Measurements from ENCODE around the gene FADS6.

FADS6 gene

DNA sequence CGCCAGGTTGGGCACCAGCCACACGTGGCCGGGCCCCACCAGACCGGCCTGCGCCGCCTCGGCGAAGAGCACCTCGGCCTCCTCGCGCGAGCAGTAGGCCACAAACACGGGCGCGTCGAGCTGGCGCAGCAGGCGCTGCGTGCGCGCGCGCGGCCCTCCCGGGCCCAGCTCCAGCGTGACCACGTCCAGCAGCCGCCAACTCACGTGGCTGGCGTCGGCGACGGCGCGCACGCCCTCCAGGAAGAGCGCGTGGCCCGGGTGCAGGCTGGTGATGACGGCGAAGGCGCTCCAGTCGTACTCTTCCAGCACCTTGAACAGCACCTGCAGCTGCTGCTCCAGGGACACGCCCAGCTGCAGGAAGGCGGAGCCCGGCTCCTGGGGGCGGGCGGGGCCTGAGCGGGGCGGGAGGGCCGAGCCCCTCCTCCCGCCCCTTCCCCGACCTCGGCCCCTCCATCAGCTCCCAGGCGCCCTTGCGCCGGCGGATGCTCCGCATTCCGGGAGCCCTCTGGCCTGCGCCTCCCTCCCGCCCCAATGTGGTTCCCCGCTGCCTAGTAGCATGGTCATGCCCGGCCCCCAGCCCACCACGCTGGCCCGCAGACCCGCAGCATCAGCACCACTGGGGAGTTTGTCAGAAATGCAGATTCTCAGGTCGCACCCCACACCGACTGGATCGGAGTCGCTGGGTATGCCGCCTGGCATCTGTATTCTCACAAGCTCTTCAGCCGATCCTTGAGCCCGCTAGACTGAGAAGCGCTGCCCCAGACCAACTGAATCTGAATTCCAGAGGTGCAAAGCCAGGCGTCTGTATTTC is 41.0 kb downstream of the FADS6 start:
- DNase-seq = no peak

DNA sequence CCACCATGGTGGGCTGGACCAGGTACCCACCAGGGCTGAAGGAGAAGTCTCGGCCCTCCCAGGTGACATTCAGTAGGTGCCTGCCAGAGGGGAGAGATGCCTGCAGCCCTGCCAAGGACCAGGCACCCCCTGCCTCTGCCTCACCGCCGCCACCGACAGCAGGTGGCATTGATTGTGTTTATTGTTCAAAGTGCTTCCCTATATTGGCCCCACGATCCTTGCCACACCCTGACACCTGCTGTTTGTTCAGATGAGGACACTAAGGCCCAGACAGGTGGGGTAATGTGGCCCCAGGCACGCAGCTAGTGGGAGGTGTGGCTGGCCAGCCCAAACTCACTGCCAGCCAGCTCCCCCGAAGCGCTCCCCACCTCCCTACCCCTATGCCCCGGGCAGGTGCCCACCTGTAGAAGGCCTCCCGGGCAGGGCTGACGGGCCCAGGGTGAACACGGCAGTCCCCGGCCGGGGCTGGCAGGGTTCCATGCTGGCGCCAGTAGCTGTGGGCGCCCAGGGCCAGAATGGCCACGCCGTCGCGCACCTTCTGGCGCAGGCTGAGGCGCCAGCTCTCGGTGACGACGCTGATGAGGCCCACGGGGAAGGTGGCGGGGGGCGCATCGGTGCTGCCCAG is 41.7 kb downstream of the FADS6 start:
- DNase-seq = no peak

DNA sequence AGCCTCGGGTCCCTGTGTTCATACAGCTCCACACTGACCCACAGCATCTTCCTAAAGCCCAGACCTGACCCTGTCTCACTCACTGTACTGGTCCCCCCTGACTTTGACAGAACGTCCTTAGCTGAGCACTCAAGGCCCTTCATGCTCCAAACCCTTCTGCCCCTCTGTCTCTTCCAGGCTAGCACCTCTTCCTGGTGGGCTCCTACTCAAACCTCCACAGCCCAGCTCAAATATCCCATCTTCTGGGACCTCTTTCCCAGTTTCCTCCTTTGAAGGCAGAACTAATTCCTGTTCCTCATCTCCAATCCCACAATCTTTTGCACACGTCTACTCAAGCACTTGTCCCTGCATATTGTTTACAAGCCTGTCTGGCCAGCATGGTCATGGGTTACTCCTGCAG is 42.5 kb downstream of the FADS6 start:
- DNase-seq = no peak

DNA sequence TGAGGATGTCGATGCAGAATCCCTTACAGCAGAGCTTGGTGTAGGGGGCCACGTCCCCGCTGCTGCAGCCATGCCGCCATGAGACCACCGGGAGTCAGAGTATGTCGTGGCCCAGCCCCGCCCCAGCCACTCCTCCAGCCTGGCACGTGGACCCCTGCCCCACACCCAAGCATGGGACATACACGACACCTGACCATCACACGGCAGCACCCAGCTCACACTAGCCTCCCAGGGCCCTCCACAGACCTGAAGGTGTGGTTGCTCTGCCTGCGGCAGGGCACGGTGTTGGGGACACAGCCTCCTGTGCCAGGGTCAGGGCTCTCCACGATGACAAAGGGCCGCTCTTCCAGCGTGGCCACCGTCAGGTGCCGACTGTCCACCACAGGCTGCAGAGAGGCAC is 43.1 kb downstream of the FADS6 start:
- DNase-seq = no peak

DNA sequence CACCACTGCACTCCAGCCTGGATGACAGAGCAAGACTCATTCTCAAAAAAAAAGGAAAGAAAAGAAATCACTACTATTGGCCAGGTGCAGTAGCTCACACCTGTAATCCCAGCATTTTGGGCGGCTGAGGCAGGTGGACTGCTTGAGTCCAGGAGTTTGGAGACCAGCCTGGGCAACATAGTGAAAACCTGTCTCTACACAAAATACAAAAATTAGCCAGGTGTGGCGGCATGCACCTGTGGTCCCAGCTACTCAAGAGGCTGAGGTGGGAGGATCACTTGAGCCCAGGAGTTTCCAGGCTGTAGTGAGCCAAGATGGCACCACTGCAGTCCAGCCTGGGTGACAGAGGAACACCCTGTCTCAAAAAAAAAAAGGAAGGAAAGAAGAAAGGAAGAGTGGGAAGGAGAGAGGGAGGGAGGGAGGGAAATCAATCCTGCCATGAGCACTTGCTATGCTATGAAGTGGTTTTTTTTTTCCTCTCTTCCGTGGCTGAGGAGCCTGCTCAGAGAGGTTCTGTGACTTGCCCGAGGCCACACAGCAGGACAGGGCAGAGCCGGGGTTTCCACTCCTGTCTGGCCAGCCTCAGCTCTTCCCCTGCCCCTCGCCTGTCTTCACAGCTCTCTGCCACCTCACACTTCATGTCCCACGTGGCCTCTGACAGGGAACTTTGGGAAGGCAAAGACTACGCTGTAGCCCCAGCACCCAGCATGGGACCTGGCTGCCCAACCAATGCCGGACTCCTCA is 44.6 kb downstream of the FADS6 start:
- no peak for DNase-seq

DNA sequence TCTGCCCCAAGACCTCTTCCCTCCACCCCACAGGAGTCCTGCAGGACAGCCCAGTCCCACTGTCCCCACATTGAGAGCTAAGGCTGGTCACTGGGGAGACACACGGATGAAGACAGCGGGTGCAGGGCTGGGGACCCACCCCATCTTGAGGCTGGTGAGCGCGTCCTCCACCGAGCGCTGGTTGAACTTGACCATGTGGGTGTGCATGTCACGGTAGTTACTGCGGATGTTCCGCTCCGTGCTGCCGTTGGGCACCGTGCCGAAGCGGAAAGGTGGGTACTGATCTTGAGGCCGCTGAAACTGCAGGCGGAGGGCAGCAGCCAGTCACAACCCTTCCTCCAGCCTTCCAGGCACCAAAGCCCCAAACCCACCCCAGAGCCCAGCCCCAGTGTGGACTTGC is 46.8 kb downstream of the FADS6 start:
- no peak for DNase-seq

DNA sequence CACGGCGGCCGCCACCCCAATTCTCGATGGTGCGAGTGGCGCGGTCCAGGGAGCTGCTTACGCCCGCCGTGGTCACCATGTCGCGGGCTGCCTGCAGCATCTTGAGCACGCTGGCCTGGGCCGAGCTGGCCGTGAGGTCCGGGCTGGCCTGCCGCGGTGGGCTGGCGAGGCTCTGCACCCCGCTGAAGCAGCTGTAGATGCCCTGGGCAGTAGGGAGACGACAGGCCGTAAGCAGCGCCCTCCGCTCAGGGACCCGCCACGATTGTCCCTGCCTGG is 50.1 kb downstream of the FADS6 start:
- no peak for DNase-seq

DNA sequence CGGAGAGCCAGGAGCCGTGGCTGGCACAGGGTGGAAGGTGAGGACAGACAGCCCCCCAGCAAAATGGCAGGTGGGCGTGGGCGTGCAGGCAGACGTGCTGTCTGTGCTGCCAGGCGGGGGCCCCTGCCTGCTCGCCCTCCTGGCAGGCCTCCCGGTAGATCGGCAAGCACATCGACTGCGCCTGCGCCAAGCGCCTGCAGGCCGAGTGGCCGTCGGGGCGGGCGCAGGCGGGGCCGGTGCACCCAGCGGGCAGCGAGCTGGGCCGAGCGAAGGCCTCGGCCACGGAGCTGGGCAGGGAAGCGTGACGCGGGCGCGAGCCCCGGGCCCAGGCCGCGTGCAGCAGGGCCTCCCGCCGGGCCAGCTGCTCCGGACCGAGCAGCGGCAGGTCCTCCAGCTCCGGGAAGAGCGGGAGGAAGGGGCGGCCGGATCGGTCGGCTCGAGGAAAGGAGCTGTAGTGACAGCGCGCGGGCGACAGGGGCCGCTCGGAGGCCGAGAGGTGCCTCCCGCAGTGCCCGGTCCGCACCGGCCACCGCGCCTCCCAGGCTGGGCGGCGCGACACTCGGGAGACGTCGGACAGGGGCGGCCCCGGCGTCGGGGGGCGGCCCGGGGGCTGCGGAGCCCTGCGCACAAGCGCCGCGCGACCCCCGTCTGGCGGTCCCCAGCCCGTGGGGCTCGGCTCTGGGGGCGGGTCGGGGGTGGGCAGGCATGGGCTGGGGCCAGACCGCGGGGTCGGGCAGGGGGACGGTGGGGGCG is 50.7 kb downstream of the FADS6 start:
- peak in 12 of 14 donors; percentile 27 to 89 (median 69) for DNase-seq

DNA sequence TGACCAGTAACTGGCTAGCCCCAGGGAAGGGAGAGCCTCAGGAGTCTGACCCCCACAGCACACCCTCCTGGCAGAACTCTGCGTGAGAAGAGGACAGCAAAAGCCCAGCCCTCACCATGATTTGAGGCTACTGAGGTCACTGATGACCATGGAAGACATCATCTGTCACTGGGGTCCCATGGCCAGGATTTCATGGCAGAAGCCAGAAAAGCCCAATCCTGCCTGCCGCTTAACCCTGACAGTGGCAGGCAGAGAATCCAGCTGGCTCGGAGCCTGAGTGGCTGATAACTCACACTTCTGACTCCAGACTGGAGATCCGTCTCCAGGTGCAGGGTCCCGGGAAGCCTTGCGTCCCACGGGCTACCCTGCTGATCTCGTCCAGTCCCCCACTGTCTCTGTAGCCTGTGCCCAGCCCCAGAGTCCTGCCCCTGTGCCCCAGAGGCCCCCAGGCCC is 51.3 kb downstream of the FADS6 start:
- DNase-seq = peak in 2 of 14 donors; percentile 53 to 66

DNA sequence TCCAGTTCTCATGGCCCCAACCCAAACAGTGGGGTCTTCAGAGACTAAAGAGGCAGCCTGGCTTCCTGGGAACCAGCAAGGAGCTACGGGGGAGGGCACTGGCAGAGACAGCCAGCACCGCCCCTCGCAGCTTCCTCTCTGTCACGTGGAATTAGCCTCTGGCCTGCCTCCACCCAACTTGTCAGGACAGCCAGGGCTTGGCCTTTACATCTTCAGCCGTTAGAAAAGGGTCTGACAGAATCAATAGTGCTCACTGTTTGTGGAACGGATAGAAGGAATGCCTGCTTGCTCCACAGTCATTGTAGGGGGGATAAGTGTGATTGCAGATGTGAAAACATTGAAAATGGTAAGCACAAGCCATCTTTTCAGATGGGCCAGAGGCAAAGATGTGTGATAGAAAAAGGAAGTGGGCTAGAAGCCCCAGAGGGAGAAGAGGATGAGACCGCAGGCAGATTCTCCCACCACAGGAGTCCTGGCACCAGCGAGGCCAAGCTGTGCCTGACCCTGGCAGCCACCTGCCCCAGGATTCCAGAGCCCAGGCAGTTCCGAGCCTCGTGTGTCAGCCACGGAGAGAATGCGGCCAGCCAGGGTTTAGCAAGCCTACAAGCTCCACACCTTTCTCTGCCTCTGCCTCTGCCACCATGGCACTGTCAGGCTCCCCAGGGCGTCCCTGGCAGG is 52.3 kb downstream of the FADS6 start:
- peak in 12 of 14 donors; percentile 6 to 87 (median 58) for DNase-seq

DNA sequence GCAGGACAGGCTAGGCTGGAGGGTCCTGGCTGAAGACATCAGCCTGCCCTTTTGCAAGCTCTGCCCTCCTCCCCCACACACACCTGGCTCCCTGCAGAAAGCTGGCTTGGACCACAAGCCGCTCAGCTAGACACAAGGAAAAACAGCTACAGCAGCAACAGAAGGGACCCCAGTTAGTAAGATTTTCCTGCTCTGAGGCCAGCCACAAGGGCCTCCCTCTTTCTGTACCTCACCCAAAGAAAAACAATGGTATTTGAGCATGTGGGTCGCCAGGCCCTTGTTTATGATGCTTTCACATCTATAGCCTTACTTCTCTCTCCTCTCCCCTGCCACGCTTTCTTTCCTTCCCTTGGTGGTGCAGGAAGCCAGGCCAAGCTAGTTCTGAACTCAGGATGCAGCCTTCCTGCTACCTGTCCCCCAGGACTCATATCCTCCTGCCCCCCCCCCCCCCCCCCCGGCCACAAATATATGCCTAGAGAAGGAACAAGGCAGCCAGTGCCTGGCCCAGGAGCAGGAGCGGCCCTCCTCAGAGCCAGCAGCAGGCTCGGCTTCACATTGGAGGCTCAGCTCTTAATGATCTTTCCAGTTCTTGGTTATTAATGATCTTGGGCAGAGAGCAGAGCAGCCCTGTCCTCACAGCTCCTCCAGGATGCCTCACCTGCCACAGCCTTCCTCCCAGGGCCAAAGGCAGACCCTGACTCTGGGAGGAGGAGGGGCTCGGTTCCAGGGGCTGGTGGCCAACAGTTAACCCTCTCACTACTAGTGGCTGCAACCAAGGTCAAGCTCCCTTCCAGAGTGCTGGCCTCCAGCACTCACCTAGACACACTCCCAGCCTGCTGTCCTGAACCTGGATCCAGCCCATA is 53.2 kb downstream of the FADS6 start:
- peak in 1 of 14 donors; percentile 57 for DNase-seq

DNA sequence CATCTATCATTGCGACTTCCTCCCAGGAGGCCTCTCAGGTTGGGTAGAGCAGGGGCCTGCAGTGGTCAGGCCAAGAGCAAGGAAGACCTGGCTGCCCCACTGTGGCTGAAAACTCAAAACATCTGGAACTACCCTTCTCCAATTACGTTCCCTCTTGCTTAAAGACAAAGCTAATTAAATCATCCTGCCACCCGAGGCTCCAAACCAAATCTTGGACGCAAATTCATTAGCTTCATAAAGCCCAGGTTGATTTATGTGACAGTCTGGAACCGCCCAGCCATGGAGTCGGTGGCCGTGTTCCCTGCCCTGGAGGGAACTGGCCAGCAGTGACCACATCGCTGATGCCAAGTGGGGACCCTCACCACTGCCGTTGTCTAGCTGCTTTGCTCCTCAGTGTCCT is 55.2 kb downstream of the FADS6 start:
- DNase-seq = no peak

DNA sequence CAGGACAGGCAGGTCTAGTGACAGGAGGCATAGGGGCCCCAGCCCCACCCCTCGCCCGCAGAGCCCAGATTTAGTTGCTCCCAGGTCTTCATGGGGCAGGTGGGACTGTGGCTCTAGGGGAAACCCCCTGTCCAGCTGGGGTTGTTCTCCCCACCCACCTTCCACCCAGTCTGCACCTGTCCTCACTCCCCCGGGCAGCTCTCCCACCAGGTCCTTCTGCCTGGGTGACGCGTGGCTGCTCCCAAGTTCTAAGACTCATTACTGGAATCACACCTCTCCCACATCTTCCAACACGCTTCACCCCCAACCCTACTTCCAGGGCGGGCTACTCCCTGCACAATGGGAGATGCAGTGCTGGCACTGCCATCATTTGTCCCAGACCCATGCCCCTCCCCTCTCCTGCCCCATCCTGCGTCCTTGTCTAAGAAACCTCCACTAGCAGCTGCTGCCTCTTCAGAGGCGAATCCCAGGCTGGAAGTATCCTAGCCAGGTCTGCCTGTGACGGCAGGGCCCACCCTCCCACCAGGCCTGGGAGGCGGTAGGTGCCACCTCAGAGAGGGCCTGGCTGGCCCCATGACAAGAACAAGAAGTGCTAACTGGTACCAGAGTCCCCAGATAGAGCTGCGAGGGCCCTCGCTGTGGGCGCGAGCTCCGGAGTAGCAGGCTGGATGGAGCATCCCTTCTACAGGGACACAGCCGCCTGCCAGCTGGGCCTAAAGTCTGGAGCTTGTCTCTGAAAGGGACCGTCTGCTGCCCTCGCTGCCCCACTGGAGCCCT is 56.6 kb downstream of the FADS6 start:
- peak in 1 of 14 donors; percentile 50 for DNase-seq

DNA sequence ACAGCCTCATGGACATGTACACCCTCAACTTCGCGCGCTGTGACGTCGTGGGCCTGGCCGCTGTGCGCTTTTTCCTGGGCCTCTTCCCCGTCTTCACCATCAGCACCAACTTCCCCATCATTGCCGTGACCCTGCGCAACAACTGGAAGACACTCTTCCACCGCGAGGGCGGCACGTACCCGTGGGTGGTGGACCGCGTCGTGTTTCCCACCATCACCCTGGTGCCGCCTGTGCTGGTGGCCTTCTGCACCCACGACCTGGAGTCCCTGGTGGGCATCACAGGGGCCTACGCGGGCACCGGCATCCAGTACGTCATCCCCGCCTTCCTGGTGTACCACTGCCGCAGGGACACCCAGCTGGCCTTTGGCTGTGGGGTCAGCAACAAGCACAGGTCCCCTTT is 57.2 kb downstream of the FADS6 start:
- DNase-seq = no peak

DNA sequence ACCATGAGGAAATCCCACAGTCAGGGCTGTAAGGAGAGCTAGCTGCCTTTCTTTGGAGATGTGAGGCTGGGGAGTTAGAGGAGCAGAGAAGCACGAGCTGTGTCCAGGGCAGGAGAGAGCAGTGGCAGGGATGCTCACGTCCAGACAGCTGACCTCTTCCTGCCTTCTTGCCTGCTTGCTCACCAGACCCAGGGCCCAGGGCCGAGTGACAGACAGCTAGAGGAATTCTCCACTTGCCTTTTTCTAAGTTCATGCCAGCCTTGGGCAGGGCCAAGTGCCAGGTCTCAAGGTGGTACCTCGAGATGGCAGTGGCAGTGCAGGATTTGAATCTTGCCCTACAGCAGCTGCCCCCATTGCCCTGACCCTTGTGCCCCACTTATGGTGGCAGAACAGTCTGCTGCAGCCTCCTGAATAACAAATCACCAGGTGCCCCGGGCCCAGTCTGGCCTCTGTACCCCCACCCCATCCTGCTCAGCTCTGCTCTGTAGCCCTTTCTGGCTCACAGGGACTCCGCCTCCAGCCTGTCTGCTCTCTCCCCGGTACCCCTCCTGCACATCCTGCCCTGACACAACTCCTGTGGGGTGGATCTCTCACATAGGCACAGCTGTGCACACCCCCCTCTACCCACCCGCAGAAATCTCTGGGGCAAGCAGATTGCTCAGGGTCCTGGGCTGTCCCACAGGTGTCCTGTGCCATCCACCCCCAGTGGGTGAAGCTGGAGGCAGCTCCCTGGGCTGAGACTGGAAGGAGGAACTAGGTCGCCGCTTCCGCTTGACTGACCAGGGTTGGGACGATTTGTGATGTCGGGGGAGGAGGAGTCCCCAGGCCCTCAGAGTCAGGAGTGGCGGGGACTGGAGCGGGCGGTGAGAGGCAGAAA is 59.7 kb downstream of the FADS6 start:
- DNase-seq = peak in 12 of 14 donors; percentile 10 to 91 (median 60)

DNA sequence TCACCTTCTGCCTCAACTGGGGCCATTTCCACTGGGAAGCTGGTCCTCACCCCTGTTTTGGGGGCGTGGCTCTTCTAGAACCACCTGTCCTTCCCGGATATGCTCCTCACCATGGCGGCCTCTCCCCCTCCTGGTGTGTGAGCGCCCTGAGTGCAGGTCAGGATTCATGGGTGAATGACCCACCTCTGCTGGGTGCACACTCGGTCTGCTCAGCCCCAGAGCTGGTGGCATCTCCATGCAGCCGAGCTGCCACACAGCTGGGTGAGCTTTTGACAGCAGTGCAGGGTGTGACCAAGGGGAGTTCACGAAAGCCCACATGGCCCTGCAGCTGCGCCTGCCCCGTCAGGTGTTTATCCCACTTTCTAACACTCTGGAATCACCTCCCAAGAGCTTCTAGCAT is 61.0 kb downstream of the FADS6 start:
- DNase-seq = no peak

DNA sequence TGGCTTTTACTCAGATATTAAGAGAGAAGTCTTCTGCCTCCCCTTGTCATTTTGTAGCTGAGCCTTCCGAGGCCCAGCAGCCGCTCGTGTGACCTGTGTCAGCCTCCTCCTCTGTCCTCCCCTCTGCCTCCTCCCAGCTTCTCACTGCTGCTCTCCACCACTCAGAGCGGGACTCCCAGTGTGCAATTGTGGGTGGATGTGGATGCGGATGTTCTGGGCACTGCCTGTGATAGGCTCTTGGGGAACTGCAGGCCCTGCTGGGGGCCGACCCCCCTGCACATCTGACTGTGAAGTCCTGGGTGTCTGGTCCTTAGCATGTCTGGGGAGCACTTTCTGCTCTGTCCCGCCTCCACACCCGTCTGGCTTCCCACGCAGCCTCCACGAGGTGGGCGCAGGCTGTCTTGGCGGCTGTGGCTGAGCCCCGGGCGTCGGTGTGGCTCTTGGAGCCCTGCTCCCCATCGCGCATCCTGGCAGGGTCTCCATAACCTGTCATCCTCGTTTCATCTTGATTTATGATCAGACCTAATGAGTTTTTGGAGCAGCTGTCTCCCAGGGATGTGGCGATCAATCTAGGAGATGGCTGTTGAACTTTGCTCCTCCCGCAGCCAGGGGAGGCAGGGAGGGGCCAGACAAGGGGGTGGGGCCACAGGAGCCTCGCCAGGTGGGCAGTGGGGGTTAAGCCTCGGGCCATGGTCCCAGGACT is 61.8 kb downstream of the FADS6 start:
- DNase-seq = no peak

DNA sequence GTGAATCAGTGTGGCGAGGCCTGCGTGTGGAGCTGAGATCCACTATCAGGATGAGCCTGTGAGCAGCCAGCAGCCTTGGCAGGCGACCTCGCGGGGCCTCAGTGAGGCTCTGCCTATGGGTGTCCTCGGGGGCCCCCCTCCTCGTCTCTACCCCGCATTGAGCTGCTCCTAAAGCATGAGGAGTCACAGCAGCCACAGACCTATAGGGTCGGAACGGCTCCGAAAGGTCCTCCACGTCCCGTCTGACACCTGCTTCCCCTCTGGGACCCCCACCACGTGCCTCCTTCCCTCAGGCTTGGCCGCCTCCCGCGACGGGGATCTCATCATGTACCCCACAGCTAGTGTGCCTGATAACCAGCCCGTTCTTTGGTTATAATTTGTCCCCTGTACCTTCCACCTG is 62.6 kb downstream of the FADS6 start:
- DNase-seq = no peak

DNA sequence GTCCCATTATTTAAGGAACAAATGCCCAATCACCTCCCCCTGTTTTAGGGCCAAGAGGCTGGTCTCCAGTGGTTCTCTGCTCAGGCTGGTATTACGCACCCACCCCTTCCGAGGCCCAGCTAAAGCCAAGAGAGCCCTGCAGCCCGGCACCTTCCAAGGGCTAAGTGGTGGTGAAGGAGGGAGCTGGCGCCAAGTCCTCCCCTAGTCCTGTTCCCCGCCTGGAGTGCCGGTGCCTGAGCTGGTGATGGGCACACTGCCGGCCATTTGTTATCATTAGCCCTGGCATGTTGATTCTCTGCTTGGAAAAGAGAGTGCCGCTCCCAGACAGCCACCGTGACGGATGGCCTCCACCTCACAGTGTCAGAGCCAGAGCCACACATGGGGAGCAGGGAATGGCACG is 65.6 kb downstream of the FADS6 start:
- DNase-seq = peak in 4 of 14 donors; percentile 14 to 62 (median 18)
